SK-N-SH treated with all-trans-retinoic acid at 6 μM for 48 hours (cell line): ENCODE results near the gene ASB6.

Experiments used
- ATAC-seq: fragments of 200-7000 bp; cut with Tn5 transposase; 3 replicates; pipeline ENCODE4 v1.9.1; 2020; ENCODE audit warnings: mild to moderate bottlenecking, moderate library complexity
- ARNTL ChIP-seq: fragments of 450-650 bp; formaldehyde crosslinking; IDR thresholded peaks from 2 replicates; pipeline ENCODE4 v1.5.0; 2020; ENCODE audit warnings: low read depth, mild to moderate bottlenecking, moderate library complexity, borderline replicate concordance
- BACH2 ChIP-seq: fragments of 250-450 bp; sonication (Bioruptor Pico); IDR thresholded peaks from 2 replicates; pipeline ENCODE4 v1.9.0; 2021; ENCODE audit warnings: mild to moderate bottlenecking, borderline replicate concordance
- CREB5 ChIP-seq: fragments of 250-450 bp; sonication (Bioruptor Pico); IDR thresholded peaks from 2 replicates; pipeline ENCODE4 v1.5.1; 2020; ENCODE audit warnings: low read depth, mild to moderate bottlenecking, moderate library complexity
- CSDC2 ChIP-seq: fragments of 250-450 bp; sonication (Bioruptor Pico); IDR thresholded peaks from 2 replicates; pipeline ENCODE4 v1.5.0; 2020; ENCODE audit warnings: mild to moderate bottlenecking, moderate library complexity
- CSRNP3 ChIP-seq: fragments of 250-450 bp; sonication (Bioruptor Pico); IDR thresholded peaks from 2 replicates; pipeline ENCODE4 v1.5.1; 2021; ENCODE audit warnings: mild to moderate bottlenecking, moderate library complexity
- ESRRG ChIP-seq: fragments of 250-450 bp; sonication (Bioruptor Pico); IDR thresholded peaks from 2 replicates; pipeline ENCODE4 v1.6.1; 2021; ENCODE audit warnings: mild to moderate bottlenecking
- GLIS3 ChIP-seq: fragments of 250-450 bp; sonication (Bioruptor Pico); IDR thresholded peaks from 2 replicates; pipeline ENCODE4 v1.5.0; 2020; ENCODE audit warnings: mild to moderate bottlenecking, moderate library complexity
- ISL1 ChIP-seq: fragments of 250-450 bp; sonication (Bioruptor Pico); IDR thresholded peaks from 2 replicates; pipeline ENCODE4 v2.1.2; 2022; ENCODE audit warnings: mild to moderate bottlenecking, moderate library complexity
- OSR1 ChIP-seq: fragments of 250-450 bp; sonication (Bioruptor Pico); IDR thresholded peaks from 2 replicates; pipeline ENCODE4 v1.8.0; 2022; ENCODE audit warnings: moderate library complexity, mild to moderate bottlenecking, inconsistent platforms
- PPARA ChIP-seq: fragments of 250-450 bp; sonication (Bioruptor Pico); IDR thresholded peaks from 2 replicates; pipeline ENCODE4 v1.5.0; 2020; ENCODE audit warnings: mild to moderate bottlenecking, borderline replicate concordance
- RARB ChIP-seq: fragments of 250-450 bp; sonication (Bioruptor Pico); IDR thresholded peaks from 2 replicates; pipeline ENCODE4 v1.8.0; 2021; ENCODE audit warnings: mild to moderate bottlenecking, moderate library complexity
- SNAI2 ChIP-seq: fragments of 250-450 bp; sonication (Bioruptor Pico); IDR thresholded peaks from 2 replicates; pipeline ENCODE4 v1.5.0; 2020; ENCODE audit warnings: mild to moderate bottlenecking, moderate library complexity
- TCF4 ChIP-seq: fragments of 250-450 bp; sonication (Bioruptor Pico); IDR thresholded peaks from 2 replicates; pipeline ENCODE4 v1.8.0; 2021; ENCODE audit warnings: mild to moderate bottlenecking, moderate library complexity, borderline replicate concordance
- TOX ChIP-seq: fragments of 250-450 bp; sonication (Bioruptor Pico); IDR thresholded peaks from 2 replicates; pipeline ENCODE4 v1.8.0; 2021; ENCODE audit warnings: mild to moderate bottlenecking, moderate library complexity, borderline replicate concordance
- TSHZ2 ChIP-seq: fragments of 250-450 bp; sonication (Bioruptor Pico); IDR thresholded peaks from 2 replicates; pipeline ENCODE4 v1.5.0; 2020; ENCODE audit warnings: mild to moderate bottlenecking, moderate library complexity
- ZC3H10 ChIP-seq: fragments of 250-450 bp; sonication (Bioruptor Pico); IDR thresholded peaks from 2 replicates; pipeline ENCODE4 v1.5.1; 2021; ENCODE audit warnings: mild to moderate bottlenecking, moderate library complexity
- ZFP3 ChIP-seq: fragments of 250-450 bp; sonication (Bioruptor Pico); IDR thresholded peaks from 2 replicates; pipeline ENCODE4 v1.5.0; 2020; ENCODE audit warnings: mild to moderate bottlenecking, moderate library complexity
- ZFP30 ChIP-seq: fragments of 450-650 bp; formaldehyde crosslinking; IDR thresholded peaks from 2 replicates; pipeline ENCODE4 v1.5.0; 2022; ENCODE audit warnings: mild to moderate bottlenecking, moderate library complexity
- ZNF565 ChIP-seq: fragments of 450-650 bp; formaldehyde crosslinking; conservative IDR thresholded peaks from 2 replicates; pipeline ENCODE4 v1.5.0; 2020; ENCODE audit warnings: low read depth, mild to moderate bottlenecking, moderate library complexity
- ZNF70 ChIP-seq: fragments of 450-650 bp; formaldehyde crosslinking; IDR thresholded peaks from 2 replicates; pipeline ENCODE4 v1.5.0; 2020; ENCODE audit warnings: mild to moderate bottlenecking, moderate library complexity
- ZNF8 ChIP-seq: fragments of 450-650 bp; formaldehyde crosslinking; IDR thresholded peaks from 2 replicates; pipeline ENCODE4 v1.5.0; 2020; ENCODE audit warnings: mild to moderate bottlenecking, moderate library complexity

The ASB6 gene

GRCh38 chr9:129653823-129654553 is 12.0 kb upstream of the ASB6 start:
- TF ChIP-seq CSRNP3 (CRISPR knock-in tag) = no peak
- TF ChIP-seq ZNF70 (CRISPR knock-in tag) = peak; percentile 76
- TF ChIP-seq, all 23 proteins: peak for 1

GRCh38 chr9:129650680-129651235 is 8.8 kb upstream of the ASB6 start:
- ATAC-seq = no peak; the same call in 2 of the 3 replicates
- TF ChIP-seq ZC3H10 (CRISPR knock-in tag) (no peak), CSDC2 (CRISPR knock-in tag) (no peak), RARB (CRISPR knock-in tag) (no peak), ZFP3 (CRISPR knock-in tag) (no peak), TSHZ2 (no peak), PPARA (CRISPR knock-in tag) (no peak), ISL1 (CRISPR knock-in tag) (no peak), TCF4 (no peak), CREB5 (CRISPR knock-in tag) (no peak), ZNF8 (CRISPR knock-in tag) (no peak), ZNF70 (CRISPR knock-in tag) (no peak), OSR1 (CRISPR knock-in tag) (no peak), TOX (CRISPR knock-in tag) (no peak), ZFP30 (CRISPR knock-in tag) (no peak), SNAI2 (no peak)

More at GRCh38 chr9:129653823-129654553, 12.0 kb upstream of the ASB6 start:
- ATAC-seq = no peak

- peak; percentile 85 for ATAC-seq
- TF ChIP-seq SNAI2 (no peak), ZC3H10 (CRISPR knock-in tag) (no peak), ZNF565 (CRISPR knock-in tag) (no peak), ESRRG (CRISPR knock-in tag) (no peak), ARNTL (CRISPR knock-in tag) (no peak), ZFP30 (CRISPR knock-in tag) (no peak), TOX (CRISPR knock-in tag) (no peak), OSR1 (CRISPR knock-in tag) (no peak), GLIS3 (no peak), BACH2 (no peak), CREB5 (CRISPR knock-in tag) (no peak), CSDC2 (CRISPR knock-in tag) (no peak), CSRNP3 (CRISPR knock-in tag) (no peak), ZFP3 (CRISPR knock-in tag) (no peak), RARB (CRISPR knock-in tag) (no peak), ZNF8 (CRISPR knock-in tag) (no peak), ZNF70 (CRISPR knock-in tag) (peak; percentile 7; the same call in 1 of the 2 replicates), TSHZ2 (peak; percentile 62; the same call in 1 of the 2 replicates), TCF4 (peak; percentile 95)
These were observed 8.1 kb upstream of the ASB6 start for GRCh38 chr9:129649726-129650679.
